Hepatocyte (in vitro differentiated cells): ENCODE measurements around the gene SCYGR5. TPM values are rescaled to one million over a fixed set of nuclear protein-coding genes. Genes with fewer than 3 reads are reported as not detected.
"Not testable (repeated sequence)": the region's sequence is repeated elsewhere in the genome, so short reads cannot be mapped to it uniquely, and the experiment has no call there.

Source experiments
- DNase-seq: peaks from one replicate; pipeline ENCODE4 v3.0.0-alpha.2; 2016; ENCODE audit warnings: low spot score
- H2AFZ ChIP-seq: fragments of 200-600 bp; sonication (generic); 2 replicates; pipeline ENCODE4 v1.6.0; 2016; ENCODE audit warnings: antibody characterized with exemption, mild to moderate bottlenecking
- H3K27ac ChIP-seq: fragments of 200-600 bp; sonication (generic); 2 replicates; pipeline ENCODE4 v1.5.1; 2016; ENCODE audit warnings: mild to moderate bottlenecking
- H3K27me3 ChIP-seq: fragments of 200-600 bp; sonication (generic); 2 replicates; pipeline ENCODE4 v1.6.1; 2016
- H3K36me3 ChIP-seq: fragments of 200-600 bp; sonication (generic); replicated peaks from 2 replicates; pipeline ENCODE4 v1.5.1; 2016; ENCODE audit warnings: low read depth; ENCODE audit not compliant: insufficient read depth
- H3K4me1 ChIP-seq: fragments of 200-600 bp; sonication (generic); 2 replicates; pipeline ENCODE4 v1.5.1; 2016; ENCODE audit warnings: mild to moderate bottlenecking, moderate library complexity; ENCODE audit not compliant: insufficient read depth
- H3K4me2 ChIP-seq: fragments of 200-600 bp; sonication (generic); 2 replicates; pipeline ENCODE4 v1.6.0; 2016
- H3K4me3 ChIP-seq: fragments of 200-600 bp; sonication (generic); 2 replicates; pipeline ENCODE4 v1.5.1; 2016; ENCODE audit warnings: mild to moderate bottlenecking
- H3K79me2 ChIP-seq: fragments of 200-600 bp; sonication (generic); 2 replicates; pipeline ENCODE4 v1.6.0; 2017; ENCODE audit warnings: mild to moderate bottlenecking
- H3K9me2 ChIP-seq: fragments of 200-600 bp; sonication (generic); replicated peaks from 2 replicates; pipeline ENCODE4 v1.6.0; 2017; ENCODE audit warnings: mild to moderate bottlenecking; ENCODE audit not compliant: insufficient read depth
- H3K9me3 ChIP-seq: fragments of 200-600 bp; sonication (generic); 2 replicates; pipeline ENCODE4 v1.5.1; 2016; ENCODE audit warnings: low read depth, mild to moderate bottlenecking
- H4K20me1 ChIP-seq: fragments of 200-600 bp; sonication (generic); 2 replicates; pipeline ENCODE4 v1.6.0; 2016; ENCODE audit warnings: mild to moderate bottlenecking; ENCODE audit not compliant: insufficient read depth, poor library complexity, severe bottlenecking
- CTCF ChIP-seq: fragments of 200-600 bp; sonication (generic); IDR thresholded peaks from 2 replicates; pipeline ENCODE4 v1.5.1; 2016; ENCODE audit warnings: antibody characterized with exemption, mild to moderate bottlenecking; ENCODE audit not compliant: poor library complexity
- EZH2 ChIP-seq: fragments of 200-600 bp; sonication (generic); IDR thresholded peaks from 2 replicates; pipeline ENCODE4 v1.6.1; 2016; ENCODE audit warnings: antibody characterized with exemption, mild to moderate bottlenecking, borderline replicate concordance
- EZH2phosphoT487 ChIP-seq: fragments of 200-600 bp; sonication (generic); IDR thresholded peaks from one replicate; pipeline ENCODE4 v1.6.1; 2018; ENCODE audit warnings: antibody characterized with exemption, mild to moderate bottlenecking, low read depth, moderate library complexity; ENCODE audit not compliant: unreplicated experiment, severe bottlenecking
- WGBS: methylation state at CpG from one replicate; pipeline ENCODE4 v1.1.6; 2016; ENCODE audit warnings: low lambda C conversion rate; ENCODE audit errors: missing lambda C conversion rate; 5-methylcytosine and 5-hydroxymethylcytosine counted together
- polyA plus RNA-seq: library from polyadenylated mRNA; unstranded; fragments of >200 nt; fragmentation: Nextera tagmentation; extraction: Ambion mirVana; gene quantifications from 2 replicates; pipeline ENCODE4 v1.2.1, GENCODE V29; 2016
- total RNA-seq: library from RNA; depleted of rRNA; stranded (reverse); fragments of >200 nt; gene quantifications from 2 replicates; pipeline ENCODE4 v1.2.3, GENCODE V29; 2014

Gene SCYGR5
- total and polyA plus RNA-seq, 2 experiments from 2014 or later, result not detected

DNA sequence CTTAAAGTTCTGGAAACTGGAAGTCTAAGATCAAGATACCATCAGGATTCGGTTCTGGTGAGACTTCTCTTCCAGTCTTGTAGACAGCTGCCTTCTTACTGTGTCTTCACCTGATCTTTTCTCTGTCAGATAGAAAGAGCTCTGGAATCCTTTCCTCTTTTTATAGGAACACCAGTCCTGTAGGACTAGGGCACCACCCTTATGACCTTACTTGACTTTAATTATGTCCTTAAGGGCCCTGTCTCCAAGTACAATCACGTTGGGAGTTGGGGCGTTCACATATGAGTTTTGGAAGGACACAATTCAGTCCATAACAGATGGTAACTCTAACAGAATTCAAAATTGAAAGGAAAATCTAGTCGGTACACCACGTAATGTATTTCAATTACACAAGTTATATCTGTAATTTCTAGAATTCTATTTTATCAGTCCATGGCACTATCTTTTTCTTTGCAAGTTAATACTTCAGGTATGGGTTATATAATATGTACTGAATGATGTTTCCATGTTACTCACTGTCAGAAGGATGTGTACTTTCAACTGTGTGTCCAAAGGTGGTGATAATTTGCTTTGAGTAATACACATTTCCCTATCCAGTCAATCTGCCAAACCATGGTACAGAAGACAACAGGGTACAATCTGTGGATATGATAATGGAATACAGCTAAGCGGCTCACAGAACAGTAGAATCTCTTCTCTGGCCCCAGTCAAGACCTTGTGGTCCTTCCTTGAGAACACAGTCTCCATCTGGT lies 1.2 kb upstream of the SCYGR5 start:
- no peaks in the 10 kb centered on the region for H3K79me2 ChIP-seq
- no peaks in the 10 kb centered on the region for H3K36me3 ChIP-seq
- H2AFZ ChIP-seq, result no peak overlapping the region
- no peaks in the 10 kb centered on the region for H3K27me3 ChIP-seq
- peaks cover 8% of the 10 kb centered on the region for H3K4me1 ChIP-seq
- H3K4me2 ChIP-seq, result no peak overlapping the region
- no peak for DNase-seq
- no peaks in the 10 kb centered on the region for H3K9me3 ChIP-seq
- H4K20me1 ChIP-seq, result no peaks in the 10 kb centered on the region
- 85% methylated on average over 6 of the region's 6 CpGs for WGBS
- no peaks in the 10 kb centered on the region for H3K9me2 ChIP-seq
- H3K4me3 ChIP-seq, result no peak overlapping the region
- no peak overlapping the region for H3K27ac ChIP-seq
- TF ChIP-seq EZH2phosphoT487 (no peak), EZH2 (no peak), CTCF (no peak)

GRCh38 chr2:227671170-227671905 lies 4.7 kb downstream of the SCYGR5 start:
- Histone ChIP-seq H3K4me3 (no peak overlapping the region), H3K4me2 (no peak overlapping the region), H3K36me3 (no peaks in the 10 kb centered on the region), H3K9me2 (no peaks in the 10 kb centered on the region), H3K27ac (no peak overlapping the region), H3K27me3 (no peaks in the 10 kb centered on the region), H3K79me2 (no peaks in the 10 kb centered on the region), H3K4me1 (no peaks in the 10 kb centered on the region), H4K20me1 (no peaks in the 10 kb centered on the region), H2AFZ (no peak overlapping the region), H3K9me3 (no peaks in the 10 kb centered on the region)
- DNase-seq, result no peak
- no peak for TF ChIP-seq EZH2
- 77% methylated on average over 3 of the region's 3 CpGs for WGBS

DNA sequence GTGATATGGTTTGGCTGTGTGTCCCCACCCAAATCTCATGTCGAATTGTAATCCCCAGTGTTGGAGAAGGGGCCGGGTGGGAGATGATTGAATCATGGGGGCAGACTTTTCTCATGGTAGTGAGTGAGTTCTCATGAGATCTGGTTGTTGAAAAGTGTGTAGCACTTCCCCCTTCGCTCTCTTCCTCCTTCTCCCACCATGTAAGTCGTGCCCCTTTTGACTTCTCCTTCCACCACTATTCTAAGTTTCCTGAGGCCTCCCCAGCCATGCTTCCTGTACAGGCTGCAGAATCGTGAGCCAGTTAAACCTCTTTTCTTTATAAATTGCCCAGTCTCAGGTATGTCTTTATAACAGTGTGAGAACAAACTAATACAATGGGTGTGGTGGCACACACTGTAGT lies 7.0 kb downstream of the SCYGR5 start:
- not testable (repeated sequence) for H3K4me3 ChIP-seq, H2AFZ ChIP-seq, H3K9me3 ChIP-seq, H3K4me2 ChIP-seq, H4K20me1 ChIP-seq, H3K36me3 ChIP-seq, H3K4me1 ChIP-seq, DNase-seq, H3K9me2 ChIP-seq, H3K27me3 ChIP-seq, H3K79me2 ChIP-seq, H3K27ac ChIP-seq
- 87% methylated on average over 5 of the region's 5 CpGs for WGBS

- Histone ChIP-seq H3K4me1 (no peaks in the 10 kb centered on the region), H3K4me3 (no peak overlapping the region), H3K27ac (no peak overlapping the region), H3K36me3 (no peaks in the 10 kb centered on the region), H3K9me3 (no peaks in the 10 kb centered on the region), H2AFZ (no peak overlapping the region), H3K4me2 (no peak overlapping the region), H3K27me3 (no peaks in the 10 kb centered on the region), H3K79me2 (no peaks in the 10 kb centered on the region), H3K9me2 (no peaks in the 10 kb centered on the region), H4K20me1 (no peaks in the 10 kb centered on the region)
- TF ChIP-seq EZH2, result no peak
- TF ChIP-seq EZH2phosphoT487, result no peak
- no peak for TF ChIP-seq CTCF
- WGBS, result 75% methylated on average over 5 of the region's 5 CpGs
- DNase-seq, result no peak
These were observed 7.9 kb downstream of the SCYGR5 start for GRCh38 chr2:227674485-227674884.
